NCI-H146 (cell line): ENCODE data around the gene ILK.

Experiments
- DNase-seq: peaks from one replicate; lab custom pipeline; 2025; lab: John Stamatoyannopoulos, UW

The ILK gene

DNA sequence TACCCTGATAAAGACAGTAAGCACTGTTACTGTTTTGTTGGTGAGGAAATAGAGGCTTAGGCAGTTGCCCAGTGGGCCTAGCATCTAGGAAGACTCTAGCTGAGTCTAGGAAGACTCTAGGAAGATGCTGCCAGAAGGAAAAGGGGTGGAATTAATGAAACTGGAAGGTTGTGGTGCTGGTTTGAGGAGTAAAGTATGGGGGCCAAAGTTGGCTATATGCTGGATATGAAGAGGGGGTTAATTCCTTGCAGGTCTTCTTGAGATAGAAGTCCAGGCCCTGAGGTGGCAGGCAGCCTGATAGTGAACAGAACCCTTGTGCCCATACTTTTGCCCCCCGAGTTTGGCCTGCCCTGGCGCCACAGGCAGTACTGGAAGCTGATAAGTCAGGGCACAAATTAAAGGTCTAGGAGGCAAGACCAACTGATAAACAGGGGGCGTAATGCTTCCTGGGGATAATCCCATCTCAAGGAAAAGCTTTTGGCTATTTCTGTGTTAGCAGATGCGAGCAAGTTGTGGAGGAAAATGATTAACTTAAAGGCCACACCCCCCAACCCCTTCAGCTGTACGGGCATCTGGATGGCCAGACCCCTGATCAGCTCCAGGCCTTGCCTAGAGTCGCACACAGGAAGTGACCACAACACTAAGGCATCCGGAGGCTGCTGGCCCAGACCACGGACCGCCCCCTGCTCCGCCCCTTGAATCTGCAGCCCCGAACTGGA, 3.1 kb downstream of the ILK start:
- peak; percentile 45 for DNase-seq

DNA sequence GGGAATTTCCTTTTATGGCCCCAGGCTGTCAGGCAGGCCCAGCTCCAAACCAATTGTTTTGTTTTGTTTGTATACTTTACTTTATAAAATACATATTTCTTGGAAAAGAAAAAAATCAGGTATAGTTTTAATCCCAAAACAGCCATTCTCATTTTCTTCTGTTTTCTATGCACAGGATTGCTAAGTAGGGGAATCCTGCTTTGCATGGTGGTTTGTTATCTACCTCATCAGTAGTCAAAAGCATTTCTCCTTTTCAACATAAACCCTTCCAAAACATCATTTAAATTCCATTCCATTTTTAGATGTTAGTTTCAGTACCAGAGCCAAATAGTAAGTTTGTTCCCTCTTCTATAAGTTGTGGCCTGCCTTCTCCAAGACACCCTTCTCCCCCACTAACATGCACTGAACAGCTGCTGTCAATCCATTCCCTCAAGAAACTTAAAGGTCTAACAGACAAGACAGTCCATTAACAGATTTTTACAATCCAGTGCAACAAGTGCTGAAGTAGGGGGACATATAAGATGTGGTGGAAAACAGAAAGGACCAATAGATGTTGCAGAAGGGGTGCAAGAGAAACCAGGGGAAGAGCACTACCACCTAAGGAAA, 3.7 kb downstream of the ILK start:
- DNase-seq: no peak

DNA sequence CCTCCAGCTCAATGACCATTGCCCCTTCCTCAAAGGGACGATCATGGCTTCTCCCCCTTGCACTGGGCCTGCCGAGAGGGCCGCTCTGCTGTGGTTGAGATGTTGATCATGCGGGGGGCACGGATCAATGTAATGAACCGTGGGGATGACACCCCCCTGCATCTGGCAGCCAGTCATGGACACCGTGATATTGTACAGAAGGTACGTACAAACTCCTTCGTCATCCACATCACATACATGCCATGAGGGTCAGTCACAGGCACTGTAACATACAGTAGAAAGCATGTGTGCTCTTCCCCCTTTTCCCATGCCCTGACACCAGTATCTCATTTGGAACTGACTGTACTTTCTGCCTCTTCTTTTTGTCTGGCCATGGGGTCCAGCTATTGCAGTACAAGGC, 4.4 kb downstream of the ILK start:
- DNase-seq: no peak

DNA sequence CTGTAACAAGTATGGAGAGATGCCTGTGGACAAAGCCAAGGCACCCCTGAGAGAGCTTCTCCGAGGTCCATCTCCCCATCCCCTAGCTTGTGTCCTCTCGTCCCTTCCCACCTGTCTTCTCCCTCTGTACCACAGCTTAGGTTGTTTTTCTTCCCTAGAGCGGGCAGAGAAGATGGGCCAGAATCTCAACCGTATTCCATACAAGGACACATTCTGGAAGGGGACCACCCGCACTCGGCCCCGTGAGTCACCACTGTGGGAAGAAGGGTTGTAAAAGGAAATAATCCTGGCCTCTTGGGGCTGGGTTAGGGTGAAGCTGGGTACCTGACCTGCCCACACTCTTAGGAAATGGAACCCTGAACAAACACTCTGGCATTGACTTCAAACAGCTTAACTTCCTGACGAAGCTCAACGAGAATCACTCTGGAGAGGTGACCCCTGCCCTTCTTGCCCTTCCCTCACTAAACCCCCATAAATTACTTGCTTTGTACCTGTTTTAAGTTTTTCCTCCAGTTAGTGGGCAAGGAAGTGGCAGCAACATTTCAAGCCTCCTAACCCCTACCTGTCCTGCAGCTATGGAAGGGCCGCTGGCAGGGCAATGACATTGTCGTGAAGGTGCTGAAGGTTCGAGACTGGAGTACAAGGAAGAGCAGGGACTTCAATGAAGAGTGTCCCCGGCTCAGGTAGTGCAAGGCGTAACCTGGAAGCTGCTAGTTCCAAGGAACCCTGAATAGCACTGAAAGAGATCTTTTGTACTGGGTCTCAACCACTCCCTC, 5.3 kb downstream of the ILK start:
- no peak for DNase-seq

DNA sequence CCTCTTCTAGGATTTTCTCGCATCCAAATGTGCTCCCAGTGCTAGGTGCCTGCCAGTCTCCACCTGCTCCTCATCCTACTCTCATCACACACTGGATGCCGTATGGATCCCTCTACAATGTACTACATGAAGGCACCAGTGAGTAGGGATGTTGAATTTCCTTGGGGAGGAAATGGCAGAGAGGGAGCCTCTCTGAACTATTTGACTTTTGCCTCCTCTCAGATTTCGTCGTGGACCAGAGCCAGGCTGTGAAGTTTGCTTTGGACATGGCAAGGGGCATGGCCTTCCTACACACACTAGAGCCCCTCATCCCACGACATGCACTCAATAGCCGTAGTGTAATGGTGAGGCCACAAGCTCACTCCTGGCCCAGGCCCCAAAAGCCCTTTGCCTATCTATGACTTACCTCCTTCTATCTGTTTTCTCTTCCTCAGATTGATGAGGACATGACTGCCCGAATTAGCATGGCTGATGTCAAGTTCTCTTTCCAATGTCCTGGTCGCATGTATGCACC, 6.0 kb downstream of the ILK start:
- DNase-seq: no peak

DNA sequence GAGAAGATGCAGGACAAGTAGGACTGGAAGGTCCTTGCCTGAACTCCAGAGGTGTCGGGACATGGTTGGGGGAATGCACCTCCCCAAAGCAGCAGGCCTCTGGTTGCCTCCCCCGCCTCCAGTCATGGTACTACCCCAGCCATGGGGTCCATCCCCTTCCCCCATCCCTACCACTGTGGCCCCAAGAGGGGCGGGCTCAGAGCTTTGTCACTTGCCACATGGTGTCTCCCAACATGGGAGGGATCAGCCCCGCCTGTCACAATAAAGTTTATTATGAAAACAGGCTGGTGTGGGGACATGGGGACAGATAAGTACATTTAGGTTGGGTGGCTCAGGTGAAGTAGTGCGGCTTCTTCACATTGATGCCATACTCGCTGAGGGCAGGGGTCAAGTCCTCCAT, 7.0 kb downstream of the ILK start:
- DNase-seq: no peak

DNA sequence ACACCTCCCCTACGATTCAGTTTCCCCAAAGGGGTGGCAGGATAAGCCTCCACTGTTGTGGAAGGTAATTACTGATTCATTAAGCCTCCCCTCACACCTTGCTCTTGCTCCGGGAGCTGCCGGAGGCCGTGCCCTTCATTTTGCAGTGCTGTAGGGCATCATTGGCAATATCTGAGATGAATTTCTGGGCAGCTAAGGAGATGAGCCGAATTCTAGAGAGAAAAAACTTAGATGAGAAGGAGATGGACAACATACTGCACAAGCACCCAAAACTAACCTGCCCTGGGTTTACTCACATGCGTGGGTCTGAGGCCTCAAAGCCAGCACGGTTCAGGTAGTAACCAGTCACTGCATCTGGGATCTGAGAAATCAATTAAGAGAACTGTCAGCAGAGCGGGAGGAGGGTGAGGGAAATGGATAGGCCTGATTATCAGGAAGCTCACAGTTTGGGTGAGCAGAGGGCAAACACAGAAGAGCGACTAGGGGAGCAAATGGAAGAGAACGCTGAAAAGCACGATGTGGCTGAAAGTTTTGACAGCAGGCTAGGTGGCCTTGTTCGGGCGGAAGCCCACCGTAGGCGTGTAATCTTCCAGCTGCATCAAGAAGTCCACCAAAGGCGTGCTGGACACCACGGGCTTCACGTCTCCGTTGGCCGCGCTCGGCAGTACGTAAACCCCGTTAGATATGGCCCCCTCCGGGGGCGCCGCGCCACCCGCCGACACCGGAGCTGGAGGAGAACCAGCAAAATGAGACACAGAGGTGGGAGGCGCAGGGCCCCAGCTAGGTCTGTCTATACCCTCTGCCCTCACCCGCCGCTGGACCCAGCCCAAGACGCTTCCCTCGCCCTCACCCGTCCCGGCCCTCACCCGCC, 7.8 kb downstream of the ILK start:
- DNase-seq: peak; percentile 18

DNA sequence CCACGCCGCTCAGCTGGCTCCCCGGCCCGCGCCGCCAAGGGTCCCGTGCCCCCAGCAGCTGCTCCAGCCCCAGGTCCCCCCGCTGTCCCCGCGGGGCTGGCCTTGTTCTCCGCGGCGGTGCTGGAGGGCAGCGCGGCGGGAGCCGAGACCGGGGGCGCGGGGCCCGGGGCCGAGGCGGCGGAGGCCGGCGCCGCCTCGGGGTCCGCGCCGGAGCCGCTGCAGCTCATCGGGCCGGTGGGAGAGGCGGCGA, 8.3 kb downstream of the ILK start:
- no peak for DNase-seq

DNA sequence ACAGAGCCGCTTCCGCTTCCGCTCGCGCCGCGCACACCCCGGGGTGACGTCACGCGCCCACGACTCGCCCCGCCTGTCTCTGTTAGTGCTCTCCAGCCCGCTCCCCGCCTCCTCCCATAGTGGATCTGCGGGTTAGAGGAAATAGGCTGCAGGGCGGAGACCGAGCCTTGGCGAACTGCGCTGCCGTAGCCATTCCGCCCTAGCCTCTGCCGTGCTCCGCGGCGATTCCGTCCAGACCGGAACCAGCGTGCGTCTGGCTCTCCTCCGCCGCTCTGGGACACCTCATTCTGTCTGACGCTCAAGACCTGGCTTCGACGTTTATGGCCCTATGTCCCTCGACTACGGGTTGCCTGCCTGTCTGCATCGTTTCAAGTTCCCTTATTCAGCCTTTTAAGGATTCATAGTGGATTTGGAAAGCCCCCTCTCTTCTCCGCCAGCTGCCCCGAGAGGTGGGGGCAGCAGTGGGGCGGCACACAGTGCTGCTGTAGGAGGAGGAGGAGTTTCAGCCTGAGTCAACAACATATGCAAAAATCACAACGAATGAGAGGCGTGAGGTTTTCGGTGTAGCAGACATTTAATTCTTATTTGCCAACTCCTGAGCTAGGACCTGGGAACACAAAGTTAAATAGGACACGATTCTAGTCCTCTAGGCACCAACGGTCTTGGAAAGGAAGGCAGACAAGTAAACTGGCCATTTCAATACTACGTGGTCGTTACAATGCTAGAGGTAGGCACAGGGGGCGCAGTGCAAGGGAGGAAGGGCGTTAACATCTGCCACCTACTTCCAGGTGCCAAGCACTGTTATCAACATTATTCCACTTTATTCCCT, 8.9 kb downstream of the ILK start, which contains the start of gene TAF10:
Gene TAF10 (minus strand): TSS at position 4 of the 829 bp plus-strand sequence. CDS start 27 bp downstream, outside the sequence.
- peak; percentile 96 for DNase-seq

DNA sequence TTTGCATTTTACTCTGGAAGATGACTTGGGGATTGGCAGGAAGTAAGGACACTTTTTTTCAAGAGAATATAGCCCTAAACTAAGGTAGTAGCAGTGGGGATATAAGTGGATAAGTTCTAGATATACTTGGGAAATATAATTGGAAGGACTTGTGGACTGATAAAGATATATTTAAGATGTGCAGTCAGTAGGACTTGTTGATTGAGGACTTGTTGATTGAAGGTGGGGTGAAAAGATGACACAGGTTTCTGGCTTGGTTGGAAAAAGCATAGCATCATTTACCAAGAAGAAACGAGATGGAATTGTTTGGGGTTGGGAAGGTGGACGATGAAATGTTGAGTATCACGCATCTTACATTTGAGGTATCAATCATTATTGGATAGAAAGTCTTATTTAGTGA, 9.9 kb downstream of the ILK start:
- DNase-seq: no peak

DNA sequence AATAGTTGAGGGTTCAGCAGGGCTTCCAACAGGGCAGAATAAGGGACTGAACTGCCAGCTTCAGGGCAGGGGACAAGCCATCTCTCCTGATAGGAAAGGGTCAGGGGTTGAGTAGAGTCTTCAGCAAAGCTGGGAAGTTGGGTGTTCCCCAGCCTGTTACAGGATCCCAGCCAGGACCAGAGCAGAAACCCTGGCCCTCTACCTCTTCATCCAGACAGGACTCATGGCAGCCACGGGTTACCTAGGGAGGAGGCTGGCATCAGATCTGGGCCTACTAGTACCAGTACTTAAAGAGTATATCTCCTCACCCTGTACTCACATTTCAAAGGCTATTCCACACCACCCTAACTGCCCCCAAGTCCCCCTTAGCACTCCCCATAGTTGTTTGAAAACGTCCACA, 10.9 kb downstream of the ILK start:
- no peak for DNase-seq

DNA sequence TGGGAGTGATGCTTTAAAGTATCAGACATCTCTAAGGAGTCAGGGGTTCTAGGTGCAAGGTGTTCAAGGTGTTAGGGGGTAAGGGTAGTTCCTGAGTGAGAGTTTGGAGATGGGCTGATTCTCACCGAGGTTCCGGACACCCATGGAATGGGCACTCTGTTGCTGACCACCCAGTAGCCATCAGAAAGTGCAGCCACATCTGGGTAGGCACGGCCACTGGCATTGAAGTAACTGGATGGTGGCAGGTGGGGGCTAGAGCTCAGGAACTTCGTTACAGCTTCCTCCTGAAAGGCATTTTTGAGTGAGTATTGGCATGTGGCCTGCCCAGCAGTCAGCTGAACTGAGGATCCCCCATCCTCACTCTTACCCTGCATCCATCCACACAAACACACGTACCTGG, 11.5 kb downstream of the ILK start:
- no peak for DNase-seq

DNA sequence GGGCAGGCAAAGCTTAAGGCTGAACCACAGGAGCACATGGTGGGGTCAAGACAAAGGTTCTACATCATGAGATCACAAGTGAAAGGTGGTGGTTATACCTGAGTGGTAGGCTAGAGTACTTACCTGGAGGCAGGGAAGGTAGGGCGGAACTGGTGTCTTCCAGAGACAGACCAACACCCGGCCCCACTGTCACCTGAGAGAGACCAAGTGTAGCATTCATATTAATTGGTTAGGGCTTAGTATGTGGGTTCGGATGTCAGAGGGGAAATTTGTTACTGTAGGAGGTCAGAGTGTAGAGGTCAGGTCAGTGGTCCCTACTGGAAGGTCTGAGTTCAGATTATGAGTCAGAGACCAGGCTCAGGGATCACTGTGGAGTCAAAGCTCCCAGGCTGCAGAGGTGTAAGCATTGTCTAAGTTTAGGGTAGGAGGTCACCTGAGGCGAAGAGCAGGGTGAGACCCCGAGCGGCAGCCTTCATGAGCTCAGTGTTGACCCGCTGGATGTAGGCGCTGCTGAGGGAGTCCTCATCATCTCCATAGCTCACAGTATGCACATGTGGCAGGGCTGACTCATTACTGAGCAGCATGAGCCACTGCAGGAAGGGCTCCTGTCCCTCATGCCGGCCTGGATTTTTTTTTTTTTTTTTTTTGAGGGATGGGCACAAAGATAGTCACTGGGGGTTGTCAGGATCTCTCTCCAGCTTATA, 12.5 kb downstream of the ILK start:
- DNase-seq: no peak

DNA sequence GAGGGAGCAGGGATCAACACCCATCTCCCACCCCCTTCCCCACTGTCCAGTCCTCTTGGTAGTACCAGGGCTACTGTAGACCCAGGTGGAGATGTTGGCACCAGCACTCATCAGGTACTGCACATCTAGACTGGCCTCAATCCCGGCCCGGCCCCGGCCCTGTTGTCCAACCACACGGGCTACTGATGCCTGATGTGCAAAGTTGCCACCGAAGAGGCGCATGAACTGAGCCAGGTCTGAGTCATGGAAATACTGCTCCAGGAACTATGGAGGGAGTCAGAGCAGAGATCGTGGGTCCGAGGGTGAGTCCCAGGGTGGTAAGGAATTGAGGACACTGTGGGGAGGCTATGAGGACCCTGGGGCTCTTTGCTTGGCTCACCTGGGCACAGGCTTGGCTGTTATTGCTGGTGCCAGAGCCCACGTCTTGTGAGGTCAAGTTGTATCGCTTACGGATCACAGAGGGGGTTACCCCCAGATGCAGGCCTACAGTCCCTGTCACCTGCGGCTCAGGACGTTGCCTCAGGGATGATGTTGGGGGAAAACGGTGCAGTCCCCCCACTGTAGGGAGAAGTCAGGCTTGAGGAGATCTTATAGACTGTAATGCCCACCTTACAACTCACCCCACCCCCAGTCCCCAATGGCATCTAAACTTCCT, 13.1 kb downstream of the ILK start:
- DNase-seq: no peak

DNA sequence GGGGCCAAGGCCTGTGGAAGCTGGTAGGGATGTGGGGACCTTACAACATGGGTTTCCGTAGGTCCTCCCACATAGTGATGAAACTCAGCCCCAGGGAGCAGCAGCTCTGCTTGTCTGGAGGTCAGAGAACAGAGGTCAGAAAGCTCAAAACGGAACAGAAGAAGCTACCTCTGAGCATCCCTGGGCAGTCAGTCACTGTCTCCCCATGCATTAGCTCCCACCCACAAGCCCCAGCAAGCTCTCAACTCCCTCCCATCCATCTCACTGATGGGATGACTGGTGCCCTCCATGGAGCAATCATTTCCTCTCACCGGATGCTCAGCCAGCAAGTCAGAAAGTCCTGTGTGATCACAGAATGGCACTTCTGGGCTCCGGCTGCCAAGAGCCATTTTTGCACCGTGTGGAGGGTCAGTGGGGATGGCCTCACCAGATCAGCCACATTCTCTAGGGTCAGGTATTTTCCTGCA, 13.8 kb downstream of the ILK start:
- DNase-seq: no peak

DNA sequence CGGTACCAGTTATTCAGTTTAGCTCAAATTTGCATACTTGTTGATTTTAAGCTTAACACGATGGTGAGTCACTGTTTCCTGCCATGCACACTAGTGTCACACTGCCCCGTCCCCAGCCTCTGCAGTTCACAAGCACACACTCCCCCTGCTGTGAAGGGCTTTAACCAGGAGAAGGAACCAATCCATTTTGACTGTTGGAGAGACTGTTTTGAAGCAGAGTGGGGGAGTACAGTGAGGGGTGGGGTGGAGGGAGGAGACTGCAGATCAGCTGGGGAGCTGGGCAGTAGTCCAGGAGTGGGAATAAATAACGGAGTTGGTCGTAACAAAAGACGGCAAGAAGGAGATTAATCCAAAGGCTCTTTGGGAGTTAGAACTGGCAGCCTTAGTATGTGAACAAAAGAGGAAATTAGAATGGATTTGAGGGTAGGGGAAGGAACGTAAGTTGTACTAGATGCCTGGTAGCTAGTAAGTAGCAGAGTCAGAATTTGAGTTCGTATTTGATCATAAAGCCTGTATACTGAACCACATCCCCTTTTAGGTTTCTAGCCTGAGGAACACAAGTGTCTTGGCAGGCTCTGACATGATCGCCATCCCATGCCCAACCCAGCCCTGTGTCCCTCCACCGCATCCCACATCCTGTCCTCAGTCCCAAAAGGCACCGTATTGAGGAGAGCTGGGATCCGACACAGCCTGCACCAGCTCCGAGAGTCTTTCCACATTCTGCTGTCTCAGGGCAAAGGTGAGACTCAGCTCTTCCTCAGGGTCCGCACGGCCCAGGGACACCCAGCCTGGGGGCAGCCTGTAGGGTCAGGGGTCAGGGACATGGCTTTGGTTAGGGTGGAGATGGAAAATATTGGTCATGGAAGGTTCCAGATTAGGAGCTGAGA, 14.8 kb downstream of the ILK start:
- no peak for DNase-seq

DNA sequence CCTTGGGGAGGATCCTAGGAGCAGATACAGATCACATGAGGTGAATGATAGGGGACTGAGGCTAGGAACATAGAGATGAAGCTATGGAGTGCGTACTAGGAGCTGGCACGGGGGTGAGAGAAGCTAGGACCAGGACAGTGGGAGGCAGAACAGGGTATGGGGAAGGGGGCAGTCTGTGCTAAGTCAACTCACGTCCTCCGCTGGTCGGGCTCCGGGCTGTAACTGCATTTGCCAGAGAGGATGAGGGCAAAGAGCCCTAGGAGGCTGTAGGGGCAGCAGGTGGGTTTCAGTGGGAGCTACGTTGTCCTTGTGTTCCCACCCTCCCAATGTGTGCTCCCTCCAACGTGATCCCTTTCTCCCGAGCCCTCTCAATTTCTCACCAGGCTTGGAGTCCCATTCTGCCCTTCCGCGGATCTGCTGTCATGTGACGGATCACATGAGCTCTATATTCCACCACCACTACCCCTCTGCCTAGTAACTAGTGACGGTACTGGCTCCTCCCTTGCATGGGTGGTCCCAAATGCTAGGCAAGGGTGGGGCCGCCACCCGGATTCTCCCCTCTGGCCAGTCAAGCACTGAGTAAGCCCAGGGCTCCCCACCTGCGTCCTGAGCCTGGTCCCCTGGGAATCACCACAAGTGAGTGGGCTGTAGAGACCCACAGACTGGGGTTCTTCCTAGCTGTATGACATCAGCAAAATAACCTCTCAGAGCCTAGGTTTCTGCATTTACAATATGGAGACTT, 15.6 kb downstream of the ILK start, which contains the start of gene TPP1:
Gene TPP1 (minus strand): TSS at position 419 of the 742 bp plus-strand sequence. CDS start 22 bp downstream, at position 397.
- DNase-seq: peak; percentile 93

DNA sequence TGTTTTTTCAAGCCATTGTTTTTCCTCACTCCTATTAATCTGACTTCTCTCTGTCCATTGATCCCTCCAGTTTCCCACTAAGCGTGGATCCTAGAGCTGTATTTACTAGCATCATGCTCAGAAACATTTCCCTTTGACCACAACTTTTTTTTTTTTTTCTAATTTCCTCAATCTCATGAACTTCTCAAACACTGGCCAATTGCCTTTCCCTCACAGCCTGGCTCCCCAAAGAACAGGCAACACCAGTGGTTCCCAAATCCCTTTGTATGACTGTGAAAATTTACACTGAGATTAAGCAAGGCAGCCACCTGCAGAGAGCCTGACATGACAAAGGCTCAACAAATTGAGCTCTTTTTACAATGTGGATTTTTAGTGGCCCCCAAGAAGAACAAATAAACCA, 17.1 kb downstream of the ILK start:
- DNase-seq: peak; percentile 47
